Omental fat pad (tissue), 4 donors: ENCODE measurements around the gene GFER. TPM values are rescaled to one million over a fixed set of nuclear protein-coding genes. Genes with fewer than 3 reads are reported as not detected.

Experiments
- ATAC-seq: fragments of 150-250 bp; one replicate; pipeline ENCODE4 v1.9.1; 2016; ENCODE audit warnings: mild to moderate bottlenecking, moderate library complexity; ENCODE audit not compliant: low FRiP score
- DNase-seq: peaks from one replicate; pipeline ENCODE4 v3.0.0-alpha.2; 2019; ENCODE audit warnings: low spot score
- total RNA-seq, 4 donors: library from RNA; depleted of rRNA; stranded (reverse); fragments of >200 nt; gene quantifications; one replicate each; pipeline ENCODE4 v1.1.0, GENCODE V29; 2016
- TF ChIP-seq, protein P1 (sequence below), 3 donors: fragments of 450-650 bp; IDR thresholded peaks; one replicate each; pipeline ENCODE4 v1.5.1; 2016 to 2017; ENCODE audit warnings: antibody characterized with exemption in 3 of 3, mild to moderate bottlenecking in 3 of 3, moderate library complexity in 2 of 3

The GFER gene
- total RNA-seq, 4 donors from 2014 or later, result 11.9 to 18.4 (median 16.0) TPM

DNA sequence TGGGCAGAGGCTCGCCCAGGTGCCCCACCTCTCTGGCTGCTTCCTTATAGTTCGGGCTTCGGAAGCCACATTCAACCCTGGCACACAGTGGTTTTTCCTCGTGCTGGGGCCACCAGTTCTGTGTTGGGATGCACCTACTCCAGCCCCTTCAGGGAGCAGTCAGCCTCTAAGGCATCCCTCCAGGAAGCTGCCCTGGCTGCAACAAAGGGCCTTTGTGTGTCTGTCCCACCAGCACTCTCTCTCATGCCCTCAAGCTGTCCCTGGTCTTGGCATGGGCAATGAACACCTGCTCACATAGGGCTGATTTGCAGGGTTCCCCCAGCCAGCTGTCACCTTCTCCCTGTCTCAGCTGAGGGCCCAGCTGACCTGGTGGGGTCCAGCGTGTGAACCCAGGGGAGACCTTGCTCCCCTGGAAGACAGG lies 2.0 kb upstream of the GFER start:
- DNase-seq (no peak), ATAC-seq (no peak)
- TF ChIP-seq, protein P1, sequence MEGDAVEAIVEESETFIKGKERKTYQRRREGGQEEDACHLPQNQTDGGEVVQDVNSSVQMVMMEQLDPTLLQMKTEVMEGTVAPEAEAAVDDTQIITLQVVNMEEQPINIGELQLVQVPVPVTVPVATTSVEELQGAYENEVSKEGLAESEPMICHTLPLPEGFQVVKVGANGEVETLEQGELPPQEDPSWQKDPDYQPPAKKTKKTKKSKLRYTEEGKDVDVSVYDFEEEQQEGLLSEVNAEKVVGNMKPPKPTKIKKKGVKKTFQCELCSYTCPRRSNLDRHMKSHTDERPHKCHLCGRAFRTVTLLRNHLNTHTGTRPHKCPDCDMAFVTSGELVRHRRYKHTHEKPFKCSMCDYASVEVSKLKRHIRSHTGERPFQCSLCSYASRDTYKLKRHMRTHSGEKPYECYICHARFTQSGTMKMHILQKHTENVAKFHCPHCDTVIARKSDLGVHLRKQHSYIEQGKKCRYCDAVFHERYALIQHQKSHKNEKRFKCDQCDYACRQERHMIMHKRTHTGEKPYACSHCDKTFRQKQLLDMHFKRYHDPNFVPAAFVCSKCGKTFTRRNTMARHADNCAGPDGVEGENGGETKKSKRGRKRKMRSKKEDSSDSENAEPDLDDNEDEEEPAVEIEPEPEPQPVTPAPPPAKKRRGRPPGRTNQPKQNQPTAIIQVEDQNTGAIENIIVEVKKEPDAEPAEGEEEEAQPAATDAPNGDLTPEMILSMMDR (IDR thresholded peaks at IDR 0.05), result no peak

DNA sequence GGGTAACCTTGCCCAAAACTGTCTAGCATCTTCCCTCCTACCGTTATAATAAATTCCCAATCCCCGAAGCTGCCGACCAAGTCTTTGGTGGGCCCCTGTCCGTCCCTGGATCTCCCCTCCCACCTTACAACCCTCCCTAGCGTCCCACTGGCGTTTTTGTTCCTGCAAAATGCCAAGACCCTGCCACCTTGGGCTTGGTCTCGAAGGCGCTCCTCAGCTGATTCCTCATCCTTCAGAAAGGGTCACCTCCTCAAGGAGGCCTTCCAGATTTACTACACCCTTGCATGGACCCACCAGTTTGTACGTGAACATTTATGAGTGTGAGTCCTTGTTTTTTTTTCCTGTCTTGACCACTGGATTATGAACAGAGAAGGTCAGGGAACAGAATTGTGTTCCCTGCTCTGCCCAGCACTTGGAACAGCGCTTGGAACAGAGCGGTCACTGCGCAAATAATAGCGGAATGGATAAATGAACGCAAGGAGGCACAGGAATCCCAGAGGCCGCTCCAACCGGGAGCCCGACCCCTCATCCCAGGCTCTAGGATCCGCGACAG lies 926 bp upstream of the GFER start:
- DNase-seq, result no peak
- TF ChIP-seq, protein P1 (IDR thresholded peaks at IDR 0.05), result no peak
- no peak for ATAC-seq

DNA sequence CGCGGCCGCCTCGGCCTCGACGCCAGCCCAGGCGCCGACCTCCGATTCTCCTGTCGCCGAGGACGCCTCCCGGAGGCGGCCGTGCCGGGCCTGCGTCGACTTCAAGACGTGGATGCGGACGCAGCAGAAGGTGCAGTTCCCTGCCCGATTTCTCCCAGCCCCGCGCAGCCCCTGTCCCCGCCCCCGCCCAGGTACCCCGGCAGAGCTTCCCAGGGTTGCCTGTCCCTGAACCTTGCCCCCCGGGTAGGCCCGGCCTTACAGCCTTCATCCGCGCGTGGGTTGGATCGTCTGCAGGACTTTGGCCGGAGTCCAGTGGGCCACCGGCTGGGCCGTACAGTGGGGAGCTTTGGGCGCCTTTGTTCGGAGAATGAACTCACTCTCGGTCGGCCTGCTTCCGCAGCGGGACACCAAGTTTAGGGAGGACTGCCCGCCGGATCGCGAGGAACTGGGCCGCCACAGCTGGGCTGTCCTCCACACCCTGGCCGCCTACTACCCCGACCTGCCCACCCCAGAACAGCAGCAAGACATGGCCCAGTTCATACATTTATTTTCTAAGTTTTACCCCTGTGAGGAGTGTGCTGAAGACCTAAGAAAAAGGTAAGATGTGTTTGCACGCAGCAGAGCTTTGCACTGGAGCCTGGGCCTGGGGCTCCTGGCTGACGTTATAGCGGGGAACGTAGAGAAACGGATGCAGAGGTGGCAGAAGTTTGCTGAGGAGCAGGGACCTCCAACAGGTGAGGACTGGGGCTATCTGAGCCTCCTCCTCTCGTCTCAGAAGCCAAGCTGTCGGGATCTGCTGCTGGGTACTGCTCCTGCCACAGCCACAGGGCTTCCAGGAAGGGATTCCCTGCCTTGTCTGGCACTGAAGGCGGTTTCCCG lies 593 bp downstream of the GFER start:
- ATAC-seq, result no peak
- no peak for DNase-seq
- TF ChIP-seq, protein P1 (IDR thresholded peaks at IDR 0.05), result no peak

DNA sequence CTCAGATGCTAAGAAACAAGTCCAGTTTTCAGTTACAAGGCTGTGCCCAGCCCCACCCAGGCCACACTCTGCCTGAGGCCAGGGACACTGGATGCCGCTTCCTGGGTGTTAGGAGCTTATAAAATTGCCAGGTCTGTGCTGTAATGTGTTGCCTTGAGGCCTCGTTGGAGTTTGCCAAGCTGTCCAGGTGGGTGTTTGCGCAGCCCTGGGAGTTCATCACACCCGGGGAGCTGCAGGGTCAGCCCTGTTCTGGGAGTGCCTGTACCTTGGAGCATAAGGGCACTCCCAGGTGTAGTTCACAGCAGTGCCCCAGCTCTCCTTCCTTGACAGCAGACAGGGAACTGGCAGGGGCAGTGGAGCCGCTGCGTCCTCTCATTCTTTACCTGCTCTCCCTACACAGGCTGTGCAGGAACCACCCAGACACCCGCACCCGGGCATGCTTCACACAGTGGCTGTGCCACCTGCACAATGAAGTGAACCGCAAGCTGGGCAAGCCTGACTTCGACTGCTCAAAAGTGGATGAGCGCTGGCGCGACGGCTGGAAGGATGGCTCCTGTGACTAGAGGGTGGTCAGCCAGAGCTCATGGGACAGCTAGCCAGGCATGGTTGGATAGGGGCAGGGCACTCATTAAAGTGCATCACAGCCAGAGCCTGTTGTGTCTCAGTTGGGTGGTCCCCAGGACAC lies 1.6 kb downstream of the GFER start:
- DNase-seq (no peak), ATAC-seq (no peak)
- TF ChIP-seq, protein P1 (IDR thresholded peaks at IDR 0.05), result no peak

DNA sequence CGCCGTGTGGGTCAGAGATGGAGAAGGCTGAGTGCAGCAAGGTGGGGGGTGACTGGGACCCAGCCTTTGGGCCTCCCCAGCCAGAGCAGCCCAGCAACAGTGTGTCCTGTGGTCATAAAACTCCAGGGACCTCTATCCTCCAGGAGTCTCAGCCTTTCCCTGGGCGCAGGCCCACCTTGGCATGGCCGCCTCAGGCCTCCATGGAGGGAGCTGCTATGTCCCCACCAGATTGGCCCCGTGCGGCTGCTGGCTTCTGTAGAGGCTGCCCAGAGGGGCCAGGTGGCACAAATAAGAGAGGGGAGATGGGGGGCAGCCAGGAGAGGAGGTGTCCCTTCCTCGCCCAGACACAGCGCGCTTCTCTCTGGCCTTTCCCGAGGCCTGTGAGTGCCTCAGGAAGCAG lies 3.2 kb downstream of the GFER start:
- TF ChIP-seq, protein P1 (IDR thresholded peaks at IDR 0.05), result no peak
- no peak for DNase-seq
- ATAC-seq, result no peak

DNA sequence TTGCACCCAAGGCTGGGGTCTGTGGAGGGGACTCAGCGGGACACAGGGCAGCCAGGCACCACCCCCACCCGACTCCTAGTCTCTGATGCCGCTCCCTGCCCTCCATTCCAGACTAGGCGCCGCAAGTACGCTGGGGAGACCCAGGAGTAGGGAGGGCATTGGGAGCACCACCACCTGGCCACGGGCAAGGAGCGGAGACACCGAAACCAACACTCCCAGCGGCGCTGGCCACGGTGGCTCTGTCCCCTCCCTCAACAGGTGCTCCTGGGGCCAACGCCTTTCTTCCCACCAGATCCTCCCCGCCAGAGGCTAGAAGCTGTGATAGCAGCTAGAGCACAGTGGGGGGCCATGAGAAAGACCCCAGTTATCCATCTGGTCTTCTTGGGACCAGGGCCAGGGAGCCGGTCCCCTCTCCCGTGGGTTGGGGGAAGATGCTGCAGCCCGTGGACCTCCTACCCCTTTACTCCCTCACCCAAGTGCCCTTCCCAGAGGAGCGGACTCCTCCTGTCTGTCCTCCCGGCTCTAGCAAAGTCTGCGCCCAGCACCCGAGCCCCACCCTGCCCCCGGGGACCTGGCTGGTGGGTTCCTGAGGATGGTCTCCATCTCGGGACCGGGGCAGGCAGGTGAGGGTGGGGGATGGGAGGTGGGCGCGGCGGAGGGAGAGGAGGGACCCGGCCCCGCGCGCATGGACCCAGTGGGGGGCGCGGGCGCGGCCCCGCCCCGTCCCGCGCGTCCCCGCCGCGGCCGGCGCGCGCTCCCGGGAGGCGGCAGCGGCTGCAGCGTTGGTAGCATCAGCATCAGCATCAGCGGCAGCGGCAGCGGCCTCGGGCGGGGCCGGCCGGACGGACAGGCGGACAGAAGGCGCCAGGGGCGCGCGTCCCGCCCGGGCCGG lies 5.5 kb downstream of the GFER start, which contains the start of gene SYNGR3:
TSS of gene SYNGR3 (plus strand) at position 762 of the 892 bp plus-strand sequence. CDS start 133 bp downstream, outside the sequence.
- ATAC-seq, result no peak
- TF ChIP-seq, protein P1 (IDR thresholded peaks at IDR 0.05), result no peak
- DNase-seq, result no peak
